Dorsolateral prefrontal cortex (tissue), 118 donors: ENCODE measurements around the gene DNAJC2. TPM values are rescaled to one million over a fixed set of nuclear protein-coding genes. Genes with fewer than 3 reads are reported as not detected.

Experiments used
- total RNA-seq, 120 experiments: library from RNA; stranded (reverse); gene quantifications; one replicate each; pipeline versions ENCODE4 v1.2.3 to v1.2.4, GENCODE V29; 2022

Gene DNAJC2
- total RNA-seq, 120 experiments from 2014 or later = 12.1 to 30.8 (median 19.6) TPM

Other genes starting within 250 kb of the DNAJC2 start
- gene NAPEPLD, start 195.7 kb downstream of the DNAJC2 start, total RNA-seq = 100 to 1,000 TPM in 23 of 120 experiments, 10 to 100 TPM in 97; 63.0 to 129 (median 90.9) TPM
- 10 to 100 TPM; 42.8 to 87.8 (median 68.7) TPM for gene PMPCB, start 47.3 kb downstream of the DNAJC2 start, total RNA-seq
- 100 to 1,000 TPM in 53 of 120 experiments, 10 to 100 TPM in 67; 55.9 to 133 (median 99.4) TPM for gene PSMC2, start 2.9 kb upstream of the DNAJC2 start, total RNA-seq
- gene SLC26A5, start 101.4 kb upstream of the DNAJC2 start, total RNA-seq = under 1 TPM in 70 of 120 experiments, not detected in 50; 0.19 to 0.92 (median 0.36) TPM